T-cell (primary cell): Measurements from ENCODE around the gene PELI2. TPM values are rescaled to one million over a fixed set of nuclear protein-coding genes. Genes with fewer than 3 reads are reported as not detected.

Source experiments
- ATAC-seq, 4 experiments: fragments of 200-7000 bp in 3 of 4; fragments of 150-1000 bp in 1 of 4; cut with Tn5 transposase; replicated peaks in 1 of 4; 1 replicate in 3 of 4; 2 replicates in 1 of 4; pipeline ENCODE4 v1.10.0; 2021; ENCODE audit warnings: moderate library complexity in 3 of 4, mild to moderate bottlenecking in 2 of 4, moderate number of reproducible peaks in 1 of 4
- CTCF ChIA-PET, 2 donors: fragments of 300-600 bp; sonication (Branson Sonifier 250); formaldehyde crosslinking; loops; one replicate each; lab custom pipeline; 2022; ENCODE audit warnings: antibody characterized with exemption in 2 of 2; lab: Charles Lee
- POLR2A ChIA-PET, 2 donors: fragments of 300-600 bp; sonication (Branson Sonifier 250); formaldehyde crosslinking; loops; one replicate each; lab custom pipeline; 2022; ENCODE audit warnings: antibody characterized with exemption in 2 of 2; lab: Charles Lee
- DNase-seq, 35 experiments: peaks; one replicate each; pipeline versions ENCODE4 v3.0.0 to v3.0.0-alpha.2; 2013 to 2023
- H3K27ac ChIP-seq: one replicate; pipeline ENCODE4 v1.5.1; 2013; ENCODE audit warnings: low read length
- H3K27me3 ChIP-seq, 2 experiments: replicated peaks in 1 of 2; 1 replicate in 1 of 2; 2 replicates in 1 of 2; pipeline versions ENCODE4 v1.6.1 to v1.7.0; 2013; ENCODE audit warnings: low read length in 1 of 2, mixed read lengths in 1 of 2; ENCODE audit not compliant: control insufficient read depth in 2 of 2, insufficient read depth in 2 of 2; ENCODE audit errors: extremely low read depth in 1 of 2
- H3K36me3 ChIP-seq, 2 donors: 1 replicate in 1 of 2; 2 replicates in 1 of 2; pipeline versions ENCODE4 v1.6.1 to v1.7.0; 2013; ENCODE audit warnings: low read length in 1 of 2; ENCODE audit not compliant: control insufficient read depth in 2 of 2, insufficient read depth in 1 of 2; ENCODE audit errors: extremely low read depth in 1 of 2
- H3K4me1 ChIP-seq, 2 experiments: 1 replicate in 1 of 2; 2 replicates in 1 of 2; pipeline versions ENCODE4 v1.6.1 to v1.7.0; 2013; ENCODE audit warnings: low read length in 2 of 2, mixed read lengths in 1 of 2; ENCODE audit not compliant: insufficient read depth in 2 of 2, control insufficient read depth in 1 of 2; ENCODE audit errors: extremely low read depth in 1 of 2
- H3K4me3 ChIP-seq, 2 donors: 1 replicate in 1 of 2; 2 replicates in 1 of 2; pipeline versions ENCODE4 v1.5.1 to v1.7.0; 2013; ENCODE audit warnings: mild to moderate bottlenecking in 2 of 2, low read length in 1 of 2, moderate library complexity in 1 of 2; ENCODE audit not compliant: control insufficient read depth in 1 of 2; ENCODE audit errors: extremely low read depth in 1 of 2
- H3K9me3 ChIP-seq: 2 replicates; pipeline ENCODE4 v1.7.0; 2013
- H3K27ac Mint-ChIP-seq, 2 donors: one replicate each; pipeline ENCODE4 v1.8.0; 2020 to 2021; ENCODE audit warnings: mild to moderate bottlenecking in 2 of 2, mixed read lengths in 2 of 2
- H3K27me3 Mint-ChIP-seq, 2 donors: one replicate each; pipeline ENCODE4 v1.8.0; 2021 to 2022; ENCODE audit warnings: mixed read lengths in 2 of 2
- H3K36me3 Mint-ChIP-seq: one replicate; pipeline ENCODE4 v1.8.0; 2021; ENCODE audit warnings: mixed read lengths
- H3K4me1 Mint-ChIP-seq, 3 donors: one replicate each; pipeline ENCODE4 v1.8.0; 2020 to 2022; ENCODE audit warnings: mixed read lengths in 3 of 3, mild to moderate bottlenecking in 1 of 3
- H3K4me3 Mint-ChIP-seq, 3 donors: one replicate each; pipeline ENCODE4 v1.8.0; 2020 to 2022; ENCODE audit warnings: mild to moderate bottlenecking in 3 of 3, mixed read lengths in 3 of 3, moderate library complexity in 3 of 3
- H3K9me3 Mint-ChIP-seq, 3 donors: one replicate each; pipeline ENCODE4 v1.8.0; 2020 to 2022; ENCODE audit warnings: mixed read lengths in 3 of 3
- WGBS: methylation state at CpG from one replicate; pipeline ENCODE4 v1.1.5; 2013; ENCODE audit warnings: missing lambda C conversion rate; ENCODE audit not compliant: insufficient coverage; 5-methylcytosine and 5-hydroxymethylcytosine counted together
- total RNA-seq, 35 experiments: library from RNA in 6 of 35; stranded (reverse) in 6 of 35; fragments of 120-200 nt in 1 of 35; gene quantifications; one replicate each; pipeline versions ENCODE4 v1.2.1 to v1.2.4 and lab custom pipeline; 2013 to 2026

PELI2 gene
- total RNA-seq, 5 donors from 2014 or later (not counting 1 experiment from before 2014, with no cell fraction given): 9.0 to 12.7 (median 10.5) TPM

GRCh38 chr14:56143025-56143424 lies 24.8 kb downstream of the PELI2 start:
- DNase-seq (no peak), ATAC-seq (no peak)
- ChIA-PET POLR2A (no interaction called here), CTCF (no interaction called here)
- no peaks in the 10 kb centered on the region for H3K27me3 ChIP-seq
- no peaks in the 10 kb centered on the region for H3K9me3 Mint-ChIP-seq
- peaks cover 6% of the 10 kb centered on the region for H3K36me3 Mint-ChIP-seq
- peaks cover 31 to 62% (median 36%) of the 10 kb centered on the region in 3 donors for H3K4me1 Mint-ChIP-seq
- no peaks in the 10 kb centered on the region for H3K27me3 Mint-ChIP-seq
- no peaks in the 10 kb centered on the region for H3K9me3 ChIP-seq
- no peak overlapping the region for H3K27ac ChIP-seq
- WGBS: no CpG with 5 or more reads among the region's 1 CpG
- peaks cover 0 to 8% of the 10 kb centered on the region in 2 experiments for H3K4me1 ChIP-seq
- no peaks in the 10 kb centered on the region for H3K36me3 ChIP-seq
- no peak overlapping the region for H3K4me3 Mint-ChIP-seq
- H3K27ac Mint-ChIP-seq: no peak overlapping the region
- no peak overlapping the region for H3K4me3 ChIP-seq

- H3K4me1 ChIP-seq: peaks cover 0 to 19% of the 10 kb centered on the region in 2 experiments
- H3K4me1 Mint-ChIP-seq: peaks cover 35 to 64% (median 42%) of the 10 kb centered on the region in 3 donors
- H3K36me3 Mint-ChIP-seq: peaks cover 6% of the 10 kb centered on the region
- WGBS: no CpG with 5 or more reads among the region's 1 CpG
- ATAC-seq (no peak), DNase-seq (no peak)
- no peak overlapping the region for H3K27ac ChIP-seq
- no peaks in the 10 kb centered on the region for H3K36me3 ChIP-seq
- H3K9me3 Mint-ChIP-seq: no peaks in the 10 kb centered on the region
- CTCF ChIA-PET: no interaction called here
- H3K4me3 Mint-ChIP-seq: no peak overlapping the region
- no peaks in the 10 kb centered on the region for H3K27me3 ChIP-seq
- no peaks in the 10 kb centered on the region for H3K9me3 ChIP-seq
- H3K27me3 Mint-ChIP-seq: no peaks in the 10 kb centered on the region
- H3K4me3 ChIP-seq: no peak overlapping the region
- POLR2A ChIA-PET: no interaction called here
- H3K27ac Mint-ChIP-seq: no peak overlapping the region
These were observed 26.0 kb downstream of the PELI2 start for GRCh38 chr14:56144176-56144575.

- Histone ChIP-seq H3K9me3 (no peaks in the 10 kb centered on the region), H3K4me1 (peaks cover 0 to 30% of the 10 kb centered on the region in 2 experiments), H3K27ac (no peak overlapping the region), H3K27me3 (no peaks in the 10 kb centered on the region), H3K4me3 (no peak overlapping the region), H3K36me3 (no peaks in the 10 kb centered on the region)
- no peaks in the 10 kb centered on the region for H3K9me3 Mint-ChIP-seq
- H3K27me3 Mint-ChIP-seq: no peaks in the 10 kb centered on the region
- CTCF ChIA-PET: no interaction called here
- DNase-seq (no peak), ATAC-seq (no peak)
- peaks cover 6% of the 10 kb centered on the region for H3K36me3 Mint-ChIP-seq
- H3K27ac Mint-ChIP-seq: no peak overlapping the region
- H3K4me3 Mint-ChIP-seq: no peak overlapping the region
- H3K4me1 Mint-ChIP-seq: peaks cover 41 to 69% (median 47%) of the 10 kb centered on the region in 3 donors
- POLR2A ChIA-PET: no interaction called here
- no CpG with 5 or more reads among the region's 5 CpGs for WGBS
These were observed 27.1 kb downstream of the PELI2 start for GRCh38 chr14:56145181-56145769.

GRCh38 chr14:56145965-56146364 lies 27.8 kb downstream of the PELI2 start:
- Histone ChIP-seq H3K4me1 (peaks cover 0 to 33% of the 10 kb centered on the region in 2 experiments), H3K36me3 (no peaks in the 10 kb centered on the region), H3K9me3 (no peaks in the 10 kb centered on the region), H3K27ac (no peak overlapping the region), H3K27me3 (no peaks in the 10 kb centered on the region), H3K4me3 (no peak overlapping the region)
- POLR2A ChIA-PET: no interaction called here
- H3K4me1 Mint-ChIP-seq: peaks cover 46 to 69% (median 49%) of the 10 kb centered on the region in 3 donors
- no peak overlapping the region for H3K4me3 Mint-ChIP-seq
- no peak for ATAC-seq
- no peaks in the 10 kb centered on the region for H3K9me3 Mint-ChIP-seq
- H3K27ac Mint-ChIP-seq: no peak overlapping the region
- peaks cover 4% of the 10 kb centered on the region for H3K36me3 Mint-ChIP-seq
- DNase-seq: no peak
- 60% methylated on average over 1 of the region's 3 CpGs for WGBS
- no peaks in the 10 kb centered on the region for H3K27me3 Mint-ChIP-seq
- CTCF ChIA-PET: no interaction called here

- Mint-ChIP-seq H3K4me3 (no peak overlapping the region), H3K36me3 (peaks cover 3% of the 10 kb centered on the region), H3K4me1 (peaks cover 50 to 79% (median 58%) of the 10 kb centered on the region in 3 donors), H3K27ac (no peak overlapping the region), H3K27me3 (no peaks in the 10 kb centered on the region), H3K9me3 (no peaks in the 10 kb centered on the region)
- Histone ChIP-seq H3K36me3 (no peaks in the 10 kb centered on the region), H3K4me3 (no peak overlapping the region), H3K27ac (no peak overlapping the region), H3K27me3 (no peaks in the 10 kb centered on the region), H3K9me3 (no peaks in the 10 kb centered on the region), H3K4me1 (peaks cover 0 to 33% of the 10 kb centered on the region in 2 experiments)
- CTCF ChIA-PET: no interaction called here
- POLR2A ChIA-PET: no interaction called here
- no peak for DNase-seq
- no CpG with 5 or more reads among the region's 1 CpG for WGBS
- ATAC-seq: no peak
These were observed 29.2 kb downstream of the PELI2 start for GRCh38 chr14:56147449-56147848.

GRCh38 chr14:56147986-56148901 lies 30.0 kb downstream of the PELI2 start:
- H3K27me3 Mint-ChIP-seq: no peaks in the 10 kb centered on the region
- ChIA-PET CTCF (no interaction called here), POLR2A (no interaction called here)
- Histone ChIP-seq H3K9me3 (no peaks in the 10 kb centered on the region), H3K36me3 (no peaks in the 10 kb centered on the region), H3K27ac (no peak overlapping the region), H3K27me3 (no peaks in the 10 kb centered on the region), H3K4me3 (no peak overlapping the region), H3K4me1 (peaks cover 0 to 33% of the 10 kb centered on the region in 2 experiments)
- DNase-seq (no peak), ATAC-seq (peak in 1 of 4 experiments; percentile 11)
- H3K36me3 Mint-ChIP-seq: no peaks in the 10 kb centered on the region
- H3K27ac Mint-ChIP-seq: no peak overlapping the region
- H3K9me3 Mint-ChIP-seq: no peaks in the 10 kb centered on the region
- H3K4me1 Mint-ChIP-seq: peaks cover 54 to 80% (median 60%) of the 10 kb centered on the region in 3 donors
- WGBS: 80% methylated on average over 3 of the region's 3 CpGs
- no peak overlapping the region for H3K4me3 Mint-ChIP-seq
